ENCODE data around the gene COX6B1.
"Not testable (repeated sequence)": the region's sequence is repeated elsewhere in the genome, so short reads cannot be mapped to it uniquely, and the experiment has no call there.

Gene COX6B1

DNA sequence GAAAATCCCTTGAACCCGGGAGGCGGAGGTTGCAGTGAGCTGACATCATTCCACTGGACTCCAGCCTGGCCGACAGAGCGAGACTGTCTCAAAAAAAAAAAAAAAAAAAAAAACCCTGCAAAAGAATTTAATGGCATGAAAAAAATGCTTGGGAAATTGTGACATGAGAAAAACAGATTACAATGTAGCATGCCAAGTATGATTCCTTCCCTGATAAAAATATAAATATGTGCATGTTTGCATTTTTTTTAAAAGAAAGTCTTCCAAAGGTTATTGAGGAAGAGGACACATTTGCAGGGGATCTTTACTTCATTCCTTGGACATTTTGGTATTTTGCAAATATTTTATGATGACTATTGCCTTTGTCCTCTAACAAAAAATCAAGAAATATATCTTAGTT, 41.7 kb downstream of the COX6B1 start:
- TF ChIP-seq, protein P1, sequence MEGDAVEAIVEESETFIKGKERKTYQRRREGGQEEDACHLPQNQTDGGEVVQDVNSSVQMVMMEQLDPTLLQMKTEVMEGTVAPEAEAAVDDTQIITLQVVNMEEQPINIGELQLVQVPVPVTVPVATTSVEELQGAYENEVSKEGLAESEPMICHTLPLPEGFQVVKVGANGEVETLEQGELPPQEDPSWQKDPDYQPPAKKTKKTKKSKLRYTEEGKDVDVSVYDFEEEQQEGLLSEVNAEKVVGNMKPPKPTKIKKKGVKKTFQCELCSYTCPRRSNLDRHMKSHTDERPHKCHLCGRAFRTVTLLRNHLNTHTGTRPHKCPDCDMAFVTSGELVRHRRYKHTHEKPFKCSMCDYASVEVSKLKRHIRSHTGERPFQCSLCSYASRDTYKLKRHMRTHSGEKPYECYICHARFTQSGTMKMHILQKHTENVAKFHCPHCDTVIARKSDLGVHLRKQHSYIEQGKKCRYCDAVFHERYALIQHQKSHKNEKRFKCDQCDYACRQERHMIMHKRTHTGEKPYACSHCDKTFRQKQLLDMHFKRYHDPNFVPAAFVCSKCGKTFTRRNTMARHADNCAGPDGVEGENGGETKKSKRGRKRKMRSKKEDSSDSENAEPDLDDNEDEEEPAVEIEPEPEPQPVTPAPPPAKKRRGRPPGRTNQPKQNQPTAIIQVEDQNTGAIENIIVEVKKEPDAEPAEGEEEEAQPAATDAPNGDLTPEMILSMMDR (IDR thresholded peaks at IDR 0.05; ENCODE audit: low read depth, low read length, missing control alignments): no peak
- H3K4me3 ChIP-seq (ENCODE audit: low read depth, low read length): no peak overlapping the region
- no peak for DNase-seq (ENCODE audit: low read depth)
- in situ Hi-C loops (cut with HindIII; ENCODE audit: low sequenced_read_pairs): no loop called here

DNA sequence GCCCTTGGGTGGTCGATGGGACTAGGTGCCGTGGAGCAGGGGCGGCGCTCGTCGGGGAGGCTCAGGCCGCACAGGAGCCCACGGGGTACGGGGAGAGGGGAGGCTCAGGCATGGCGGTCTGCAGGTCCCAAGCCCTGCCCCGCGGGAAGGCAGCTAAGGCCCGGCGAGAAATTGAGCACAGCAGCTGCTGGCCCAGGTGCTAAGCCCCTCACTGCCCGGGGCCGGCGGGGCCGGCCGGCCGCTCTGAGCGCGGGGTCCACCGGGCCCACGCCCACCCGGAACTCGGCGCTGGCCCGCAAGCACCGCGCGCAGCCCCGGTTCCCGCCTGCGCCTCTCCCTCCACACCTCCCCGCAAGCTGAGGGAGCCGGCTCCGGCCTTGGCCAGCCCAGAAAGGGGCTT, 43.0 kb downstream of the COX6B1 start:
- H3K4me3 ChIP-seq (ENCODE audit: low read depth, low read length); in situ Hi-C loops (cut with HindIII; ENCODE audit: low sequenced_read_pairs); DNase-seq (ENCODE audit: low read depth): not testable (repeated sequence)

DNA sequence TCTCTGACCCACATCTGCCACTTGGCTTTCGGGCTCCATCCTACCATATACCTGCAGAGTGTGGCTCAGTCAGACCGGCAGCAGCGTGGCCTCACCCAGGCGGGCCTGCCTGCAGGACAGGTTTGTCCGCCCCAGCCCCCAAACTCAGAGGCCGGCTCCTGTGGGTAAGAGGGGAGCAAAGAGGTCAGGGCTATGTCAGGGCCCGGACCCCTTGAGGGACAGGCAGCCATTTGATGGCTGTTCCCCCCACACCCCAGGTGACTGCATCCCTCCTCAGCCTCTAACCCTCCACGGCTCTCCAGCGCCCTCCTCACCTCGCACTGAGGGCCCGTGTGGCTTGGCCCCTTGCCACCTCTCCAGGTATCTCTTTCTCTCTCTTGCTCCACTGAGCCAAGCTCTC, 43.9 kb downstream of the COX6B1 start:
- DNase-seq (ENCODE audit: low read depth): no peak
- TF ChIP-seq, protein P1 (IDR thresholded peaks at IDR 0.05; ENCODE audit: low read depth, low read length, missing control alignments): no peak
- H3K4me3 ChIP-seq (ENCODE audit: low read depth, low read length): no peak overlapping the region
- in situ Hi-C loops (cut with HindIII; ENCODE audit: low sequenced_read_pairs): no loop called here

DNA sequence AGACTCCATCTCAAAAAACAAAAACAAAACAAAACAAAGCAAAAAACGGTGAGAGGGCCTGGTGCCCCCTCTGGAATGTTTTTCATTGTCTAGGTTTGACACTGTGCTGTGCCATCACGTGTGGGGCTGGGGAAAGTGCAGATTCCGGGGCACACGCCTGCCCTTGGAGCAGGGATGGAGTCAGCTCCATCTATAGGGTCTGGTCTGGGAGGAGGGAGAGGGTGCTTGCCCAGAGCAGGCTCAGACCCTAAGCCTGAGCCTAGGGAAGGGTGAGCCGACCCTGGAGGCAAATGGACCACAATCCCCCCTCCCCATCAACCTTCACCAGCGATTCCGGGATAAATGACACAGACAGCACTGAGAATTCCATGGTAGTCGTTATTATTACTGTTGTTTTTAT, 45.3 kb downstream of the COX6B1 start:
- TF ChIP-seq, protein P1 (IDR thresholded peaks at IDR 0.05; ENCODE audit: low read depth, low read length, missing control alignments): no peak
- no peak for DNase-seq (ENCODE audit: low read depth)
- in situ Hi-C loops (cut with HindIII; ENCODE audit: low sequenced_read_pairs): no loop called here
- H3K4me3 ChIP-seq (ENCODE audit: low read depth, low read length): no peak overlapping the region

DNA sequence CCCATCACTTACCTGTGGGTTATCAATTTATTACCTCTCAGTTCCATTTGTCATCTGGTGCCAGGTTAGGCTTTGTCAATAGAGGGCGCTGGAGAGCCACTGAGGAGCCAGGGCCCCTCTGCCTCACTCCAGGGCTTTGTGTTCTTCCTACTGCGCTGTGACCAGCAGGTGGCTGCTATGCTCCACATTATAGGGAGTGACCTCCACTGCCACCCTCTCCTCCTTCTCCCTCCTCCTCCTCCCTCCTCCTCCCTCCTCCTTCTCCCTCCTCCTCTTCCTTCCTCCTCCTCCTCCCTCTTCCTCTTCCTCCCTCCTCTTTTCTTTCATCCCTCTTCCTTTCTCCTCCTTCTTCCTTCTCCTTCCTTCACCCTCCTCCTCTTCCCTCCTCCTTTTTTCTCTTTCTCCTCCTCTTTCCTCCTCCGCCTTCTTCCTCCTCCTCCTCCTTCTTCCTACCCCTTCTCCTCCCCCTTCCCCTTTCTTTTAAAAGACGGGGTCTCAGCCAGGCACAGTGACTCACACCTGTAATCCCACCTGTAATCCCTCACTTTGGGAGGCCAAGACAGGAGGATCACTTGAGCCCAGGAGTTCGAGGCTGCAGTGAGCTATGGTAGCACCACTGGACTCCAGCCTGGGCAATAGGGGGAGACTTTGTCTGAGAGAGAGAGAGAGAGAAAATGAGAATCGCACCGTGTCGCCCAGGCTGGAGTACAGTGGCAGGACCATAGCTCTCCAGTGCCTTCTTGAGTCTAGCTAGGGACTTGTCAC, 45.9 kb downstream of the COX6B1 start:
- in situ Hi-C loops (cut with HindIII; ENCODE audit: low sequenced_read_pairs): no loop called here
- no peak overlapping the region for H3K4me3 ChIP-seq (ENCODE audit: low read depth, low read length)
- peak; percentile 56 for DNase-seq (ENCODE audit: low read depth)
- TF ChIP-seq, protein P1 (IDR thresholded peaks at IDR 0.05; ENCODE audit: low read depth, low read length, missing control alignments): peak; percentile 99

DNA sequence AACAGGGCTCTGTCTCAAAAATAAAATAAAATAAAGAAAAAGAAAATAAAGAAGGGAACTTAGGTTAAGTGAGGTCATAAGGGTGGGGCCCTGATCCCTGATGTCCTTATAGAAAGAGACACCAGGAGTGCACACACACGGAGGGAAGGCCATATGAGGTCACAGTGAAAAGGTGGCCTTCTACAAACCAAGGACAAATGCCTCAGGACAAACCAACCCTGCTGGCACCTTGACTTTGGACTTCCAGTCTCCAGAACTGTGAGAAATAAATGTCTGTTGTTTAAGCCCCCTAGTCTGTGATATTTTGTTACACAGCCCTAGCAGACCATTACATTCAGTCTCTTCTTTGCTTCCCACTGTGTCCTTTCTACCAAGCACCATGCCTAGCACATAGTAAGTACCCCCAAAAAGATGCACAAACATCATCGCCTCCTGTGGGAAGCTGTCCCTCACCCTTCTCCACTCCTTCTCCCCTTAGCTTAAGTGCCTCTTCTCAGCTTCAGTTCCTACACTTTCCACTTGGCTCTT, 47.8 kb downstream of the COX6B1 start:
- in situ Hi-C loops (cut with HindIII; ENCODE audit: low sequenced_read_pairs): no loop called here
- TF ChIP-seq, protein P1 (IDR thresholded peaks at IDR 0.05; ENCODE audit: low read depth, low read length, missing control alignments): no peak
- no peak overlapping the region for H3K4me3 ChIP-seq (ENCODE audit: low read depth, low read length)
- no peak for DNase-seq (ENCODE audit: low read depth)

DNA sequence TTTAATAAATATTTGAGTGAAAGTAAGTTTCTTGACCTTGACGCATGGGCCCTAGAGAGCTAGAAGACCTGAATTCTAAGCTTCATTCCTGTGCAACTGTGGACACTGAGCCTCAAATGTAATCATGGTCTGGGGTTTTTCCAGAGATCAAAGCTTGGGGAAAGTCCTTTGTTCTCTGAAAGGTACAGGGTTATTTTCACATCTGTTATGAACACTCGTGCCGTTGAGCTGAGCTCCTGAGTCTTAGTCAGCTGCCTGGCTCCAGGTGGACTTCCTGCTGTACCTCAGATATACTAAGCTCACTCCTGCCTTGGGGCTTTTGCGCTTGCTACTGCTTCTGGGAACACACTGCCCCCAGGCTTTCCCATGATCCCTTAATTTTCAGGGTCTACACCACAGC, 48.7 kb downstream of the COX6B1 start:
- TF ChIP-seq, protein P1 (IDR thresholded peaks at IDR 0.05; ENCODE audit: low read depth, low read length, missing control alignments): no peak
- in situ Hi-C loops (cut with HindIII; ENCODE audit: low sequenced_read_pairs): no loop called here
- no peak for DNase-seq (ENCODE audit: low read depth)
- H3K4me3 ChIP-seq (ENCODE audit: low read depth, low read length): no peak overlapping the region
